ENCODE measurements around the gene KIF5B. TPM values are rescaled to one million over a fixed set of nuclear protein-coding genes. Genes with fewer than 3 reads are reported as not detected.
"Not testable (repeated sequence)": the region's sequence is repeated elsewhere in the genome, so short reads cannot be mapped to it uniquely, and the experiment has no call there.

KIF5B gene
- total RNA-seq, 2 experiments from 2014 or later, result 63.8 to 81.3 TPM

GRCh38 chr10:32057036-32057372 lies 779 bp upstream of the KIF5B start:
- BruUV-seq (replicated peaks), result TSS peak; percentile 88
- Histone ChIP-seq H3K9me2 (ENCODE audit: insufficient read depth, low read length) (no peaks in the 10 kb centered on the region), H3K4me1 (ENCODE audit: insufficient read depth, low read length, poor library complexity, severe bottlenecking) (peaks cover 27% of the 10 kb centered on the region), H3K4me3 (ENCODE audit: low read depth, low read length, poor library complexity, severe bottlenecking) (peak overlapping the region; percentile 87), H3K9me3 (ENCODE audit: low read length) (no peaks in the 10 kb centered on the region), H3K27ac (ENCODE audit: low read depth, low read length, poor library complexity, severe bottlenecking) (peak overlapping the region; percentile 78), H4K20me1 (ENCODE audit: insufficient read depth, low read length) (peaks cover 31% of the 10 kb centered on the region), H3K79me2 (ENCODE audit: insufficient read depth, low read depth, low read length) (peaks cover 45% of the 10 kb centered on the region), H3K36me3 (ENCODE audit: insufficient read depth, low read length) (peaks cover 31% of the 10 kb centered on the region), H2AFZ (ENCODE audit: low read length) (peak overlapping the region; percentile 100; the same call in 1 of the 2 replicates), H3K4me2 (ENCODE audit: low read length) (peak overlapping the region; percentile 97)
- no peak for DNase-seq (ENCODE audit: low spot score)
- TF ChIP-seq EZH2phosphoT487 (IDR thresholded peaks at IDR 0.05; ENCODE audit: borderline replicate concordance, low read depth, low read length) (no peak), CTCF (conservative IDR thresholded peaks at IDR 0.05; ENCODE audit: low read length) (no peak)
- intact Hi-C loops (cut with micrococcal nuclease; ENCODE audit: unreplicated experiment), result loop anchor here (2.0 to 10.0 kb wide), 4 partner anchors 130 to 1352 kb away; partner anchors contain the start of genes ARHGAP12 and ZEB1
- ChIA-PET POLR2A (interaction anchor here (0.6 to 1.3 kb wide), 4 partner anchors 45 to 258 kb away, joined by 3 to 9 read pairs (median 4); no protein-coding TSS in a partner anchor), CTCF (ENCODE audit: unreplicated experiment) (no interaction called here)

GRCh38 chr10:32055478-32056135 lies 618 bp downstream of the KIF5B start:
- peaks cover 44% of the 10 kb centered on the region for H4K20me1 ChIP-seq (ENCODE audit: insufficient read depth, low read length)
- H3K4me2 ChIP-seq (ENCODE audit: low read length), result peak overlapping the region; percentile 97
- H3K9me2 ChIP-seq (ENCODE audit: insufficient read depth, low read length), result no peaks in the 10 kb centered on the region
- POLR2A ChIA-PET, result interaction anchor here (0.7 to 1.1 kb wide), 3 partner anchors 16 to 241 kb away, joined by 3 read pairs; no protein-coding TSS in a partner anchor
- CTCF ChIA-PET (ENCODE audit: unreplicated experiment), result no interaction called here
- BruUV-seq (replicated peaks), result no TSS peak
- H2AFZ ChIP-seq (ENCODE audit: low read length), result peak overlapping the region; percentile 100; the same call in 1 of the 2 replicates
- no peaks in the 10 kb centered on the region for H3K9me3 ChIP-seq (ENCODE audit: low read length)
- H3K36me3 ChIP-seq (ENCODE audit: insufficient read depth, low read length), result peaks cover 42% of the 10 kb centered on the region
- peak; percentile 74 for DNase-seq (ENCODE audit: low spot score)
- H3K27ac ChIP-seq (ENCODE audit: low read depth, low read length, poor library complexity, severe bottlenecking), result peak overlapping the region; percentile 78
- no peak for TF ChIP-seq EZH2phosphoT487 (IDR thresholded peaks at IDR 0.05; ENCODE audit: borderline replicate concordance, low read depth, low read length)
- TF ChIP-seq CTCF (conservative IDR thresholded peaks at IDR 0.05; ENCODE audit: low read length), result 0 out of 2 replicates have a peak, but pooled peaks have one; percentile 20
- H3K4me3 ChIP-seq (ENCODE audit: low read depth, low read length, poor library complexity, severe bottlenecking), result peak overlapping the region; percentile 87
- peaks cover 59% of the 10 kb centered on the region for H3K79me2 ChIP-seq (ENCODE audit: insufficient read depth, low read depth, low read length)
- H3K4me1 ChIP-seq (ENCODE audit: insufficient read depth, low read length, poor library complexity, severe bottlenecking), result peaks cover 41% of the 10 kb centered on the region
- intact Hi-C loops (cut with micrococcal nuclease; ENCODE audit: unreplicated experiment), result loop anchor here (1.0 to 10.0 kb wide), 5 partner anchors 128 to 1351 kb away; partner anchors contain the start of genes ARHGAP12 and ZEB1

GRCh38 chr10:32054094-32054493 lies 2.1 kb downstream of the KIF5B start:
- CTCF ChIA-PET (ENCODE audit: unreplicated experiment), result interaction anchor here (0.6 kb wide), 1 partner anchor 1678 kb away, joined by 4 read pairs; no protein-coding TSS in a partner anchor
- POLR2A ChIA-PET, result interaction anchor here (0.6 kb wide), 1 partner anchor 126 kb away, joined by 5 read pairs; no protein-coding TSS in a partner anchor
- peaks cover 74% of the 10 kb centered on the region for H3K79me2 ChIP-seq (ENCODE audit: insufficient read depth, low read depth, low read length)
- peaks cover 48% of the 10 kb centered on the region for H3K4me1 ChIP-seq (ENCODE audit: insufficient read depth, low read length, poor library complexity, severe bottlenecking)
- H4K20me1 ChIP-seq (ENCODE audit: insufficient read depth, low read length), result peaks cover 58% of the 10 kb centered on the region
- DNase-seq (ENCODE audit: low spot score), result peak; percentile 6
- H3K27ac ChIP-seq (ENCODE audit: low read depth, low read length, poor library complexity, severe bottlenecking), result no peak overlapping the region
- no TSS peak for BruUV-seq (replicated peaks)
- TF ChIP-seq EZH2phosphoT487 (IDR thresholded peaks at IDR 0.05; ENCODE audit: borderline replicate concordance, low read depth, low read length), result no peak
- no peak for TF ChIP-seq CTCF (conservative IDR thresholded peaks at IDR 0.05; ENCODE audit: low read length)
- no peaks in the 10 kb centered on the region for H3K9me2 ChIP-seq (ENCODE audit: insufficient read depth, low read length)
- no peaks in the 10 kb centered on the region for H3K9me3 ChIP-seq (ENCODE audit: low read length)
- intact Hi-C loops (cut with micrococcal nuclease; ENCODE audit: unreplicated experiment), result loop anchor here (10.0 kb wide), 1 partner anchor 1349 kb away; no protein-coding TSS in a partner anchor
- H3K4me3 ChIP-seq (ENCODE audit: low read depth, low read length, poor library complexity, severe bottlenecking), result peak overlapping the region; percentile 87
- H3K36me3 ChIP-seq (ENCODE audit: insufficient read depth, low read length), result peaks cover 57% of the 10 kb centered on the region
- no peak overlapping the region for H2AFZ ChIP-seq (ENCODE audit: low read length)
- peak overlapping the region; percentile 97 for H3K4me2 ChIP-seq (ENCODE audit: low read length)

GRCh38 chr10:32053392-32053791 lies 2.8 kb downstream of the KIF5B start:
- intact Hi-C loops (cut with micrococcal nuclease; ENCODE audit: unreplicated experiment), result loop anchor here (10.0 kb wide), 1 partner anchor 1349 kb away; no protein-coding TSS in a partner anchor
- peaks cover 81% of the 10 kb centered on the region for H3K79me2 ChIP-seq (ENCODE audit: insufficient read depth, low read depth, low read length)
- H3K27ac ChIP-seq (ENCODE audit: low read depth, low read length, poor library complexity, severe bottlenecking); H3K9me3 ChIP-seq (ENCODE audit: low read length); H3K9me2 ChIP-seq (ENCODE audit: insufficient read depth, low read length); BruUV-seq (replicated peaks); DNase-seq (ENCODE audit: low spot score); CTCF ChIA-PET (ENCODE audit: unreplicated experiment); H2AFZ ChIP-seq (ENCODE audit: low read length): not testable (repeated sequence)
- peak overlapping the region; percentile 87 for H3K4me3 ChIP-seq (ENCODE audit: low read depth, low read length, poor library complexity, severe bottlenecking)
- H3K36me3 ChIP-seq (ENCODE audit: insufficient read depth, low read length), result peaks cover 64% of the 10 kb centered on the region
- H3K4me2 ChIP-seq (ENCODE audit: low read length), result peak overlapping the region; percentile 97
- peaks cover 48% of the 10 kb centered on the region for H3K4me1 ChIP-seq (ENCODE audit: insufficient read depth, low read length, poor library complexity, severe bottlenecking)
- H4K20me1 ChIP-seq (ENCODE audit: insufficient read depth, low read length), result peaks cover 65% of the 10 kb centered on the region
- POLR2A ChIA-PET, result interaction anchor here (0.6 to 0.7 kb wide), 2 partner anchors 126 to 1245 kb away, joined by 4 to 5 read pairs; no protein-coding TSS in a partner anchor
